Karpas-422 (cell line): ENCODE results near the gene ACSL1. TPM values are rescaled to one million over a fixed set of nuclear protein-coding genes. Genes with fewer than 3 reads are reported as not detected.

Experiments
- DNase-seq: peaks from one replicate; pipeline ENCODE4 v3.0.0-alpha.2; 2015
- H2AFZ ChIP-seq: fragments of 200-600 bp; sonication (generic); 2 replicates; pipeline ENCODE4 v1.6.1; 2014; ENCODE audit warnings: antibody characterized with exemption, low read length, mixed read lengths
- H3K27ac ChIP-seq: fragments of 200-600 bp; sonication (generic); 2 replicates; pipeline ENCODE4 v1.5.1; 2014; ENCODE audit warnings: mild to moderate bottlenecking, low read length, moderate library complexity
- H3K27me3 ChIP-seq: fragments of 200-600 bp; sonication (generic); 2 replicates; pipeline ENCODE4 v1.6.1; 2014; ENCODE audit warnings: low read length, mixed read lengths
- H3K36me3 ChIP-seq: fragments of 200-600 bp; sonication (generic); 2 replicates; pipeline ENCODE4 v1.6.1; 2014; ENCODE audit warnings: low read length, mixed read lengths; ENCODE audit not compliant: insufficient read depth
- H3K4me1 ChIP-seq: fragments of 200-600 bp; sonication (generic); 2 replicates; pipeline ENCODE4 v1.6.1; 2014; ENCODE audit warnings: mild to moderate bottlenecking, low read length, mixed read lengths
- H3K4me2 ChIP-seq: fragments of 200-600 bp; sonication (generic); 2 replicates; pipeline ENCODE4 v1.6.1; 2014; ENCODE audit warnings: low read length, low read depth, mild to moderate bottlenecking; ENCODE audit not compliant: poor library complexity, severe bottlenecking
- H3K4me3 ChIP-seq: fragments of 200-600 bp; sonication (generic); 2 replicates; pipeline ENCODE4 v1.5.1; 2014; ENCODE audit warnings: mild to moderate bottlenecking, antibody characterized with exemption, low read length, mixed read lengths
- H3K79me2 ChIP-seq: fragments of 200-600 bp; sonication (generic); 2 replicates; pipeline ENCODE4 v1.6.1; 2014; ENCODE audit warnings: mild to moderate bottlenecking, low read length, mixed read lengths
- H3K9ac ChIP-seq: fragments of 200-600 bp; sonication (generic); 2 replicates; pipeline ENCODE4 v1.6.0; 2014; ENCODE audit warnings: low read length
- H3K9me2 ChIP-seq: fragments of 200-600 bp; sonication (generic), shearing (Covaris generic); replicated peaks from 2 replicates; pipeline ENCODE4 v1.6.0; 2014; ENCODE audit warnings: mild to moderate bottlenecking, low read length, moderate library complexity; ENCODE audit not compliant: insufficient read depth
- H3K9me3 ChIP-seq: fragments of 300-700, 200-600 bp; sonication (generic); 2 replicates; pipeline ENCODE4 v1.6.1; 2014; ENCODE audit warnings: low read length, mixed read lengths
- H4K20me1 ChIP-seq: fragments of 200-600 bp; sonication (generic); 2 replicates; pipeline ENCODE4 v1.6.1; 2014; ENCODE audit warnings: mild to moderate bottlenecking, antibody characterized with exemption, low read length, low read depth; ENCODE audit not compliant: insufficient read depth
- small RNA-seq: library from RNA; depleted of rRNA; stranded (forward); fragments of <200 nt; gene quantifications from one replicate; pipeline ENCODE3, GENCODE V24; 2014
- total RNA-seq: library from RNA; depleted of rRNA; stranded (reverse); fragments of >200 nt; shearing (Covaris generic); gene quantifications from 2 replicates; pipeline ENCODE4 v1.2.3, GENCODE V29; 2014; ENCODE audit warnings: low replicate concordance; rRNA removed

Gene ACSL1
- total RNA-seq, 1 experiment from 2014 or later = 3.1 TPM

DNA sequence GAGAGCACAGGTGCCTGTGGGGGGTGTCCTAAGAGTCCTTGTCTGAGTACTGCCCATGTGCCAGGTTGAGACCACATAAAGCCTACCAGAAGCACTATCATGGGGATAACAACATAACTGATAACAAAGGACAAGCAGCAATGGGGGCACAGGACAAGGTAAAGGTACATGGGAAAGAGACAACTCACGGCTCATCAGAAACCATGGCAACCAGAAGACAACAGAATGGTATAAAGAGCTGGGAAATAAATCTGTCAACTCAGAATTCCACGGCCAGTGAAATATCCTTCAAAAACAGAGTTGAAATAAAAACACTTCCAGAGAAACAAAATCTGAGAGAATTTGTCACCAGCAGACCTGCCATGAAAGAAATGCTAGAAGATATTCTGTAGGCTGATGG is 111.9 kb downstream of the ACSL1 start:
- Histone ChIP-seq H3K4me2 (no peak overlapping the region), H3K79me2 (peaks cover 31% of the 10 kb centered on the region), H3K9me2 (no peaks in the 10 kb centered on the region), H3K9ac (no peak overlapping the region), H3K9me3 (no peaks in the 10 kb centered on the region), H2AFZ (no peak overlapping the region), H3K27ac (no peak overlapping the region), H4K20me1 (no peaks in the 10 kb centered on the region), H3K36me3 (peaks cover 9% of the 10 kb centered on the region), H3K27me3 (no peaks in the 10 kb centered on the region), H3K4me3 (no peak overlapping the region), H3K4me1 (peaks cover 15% of the 10 kb centered on the region)
- no peak for DNase-seq

DNA sequence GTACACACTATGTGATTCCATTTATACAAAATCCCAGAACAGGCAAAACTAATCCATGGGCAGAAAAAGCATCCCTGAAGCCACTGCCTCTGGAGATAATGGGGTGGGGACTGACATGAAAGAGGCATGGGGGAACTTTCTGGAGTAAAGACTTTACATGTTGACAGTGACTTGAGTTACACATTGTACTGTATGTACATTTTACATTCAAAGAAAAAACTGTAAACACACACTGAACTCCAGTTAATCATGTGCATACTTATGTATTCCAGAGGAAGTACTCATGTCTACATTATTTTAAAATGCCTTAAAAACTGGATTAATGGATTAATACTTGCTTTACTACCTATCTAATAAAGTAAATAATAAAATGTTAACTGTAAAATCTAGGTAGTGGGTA is 113.4 kb downstream of the ACSL1 start:
- Histone ChIP-seq H2AFZ (no peak overlapping the region), H3K4me3 (no peak overlapping the region), H3K27me3 (no peaks in the 10 kb centered on the region), H4K20me1 (no peaks in the 10 kb centered on the region), H3K27ac (no peak overlapping the region), H3K36me3 (peaks cover 9% of the 10 kb centered on the region), H3K9me3 (no peaks in the 10 kb centered on the region), H3K4me2 (no peak overlapping the region), H3K4me1 (peaks cover 7% of the 10 kb centered on the region), H3K79me2 (peaks cover 18% of the 10 kb centered on the region), H3K9ac (no peak overlapping the region), H3K9me2 (no peaks in the 10 kb centered on the region)
- no peak for DNase-seq

DNA sequence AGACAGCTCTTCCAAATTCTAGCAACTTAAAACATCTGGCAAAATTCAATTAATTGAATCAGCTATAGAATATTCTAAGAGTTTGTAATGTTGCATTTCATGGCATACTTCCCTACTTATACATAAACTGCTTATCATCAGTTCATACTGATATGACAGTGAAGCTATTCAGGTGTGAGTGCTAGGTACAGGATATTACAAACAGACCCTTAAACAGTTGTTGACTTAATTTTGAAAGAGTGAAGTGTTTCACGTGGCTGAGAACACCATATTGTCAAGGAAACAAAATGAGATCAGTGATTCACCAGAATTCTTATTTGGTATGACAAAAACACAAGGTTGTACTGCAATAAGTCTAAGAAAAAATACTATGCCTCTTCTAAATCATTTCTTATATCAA is 119.3 kb downstream of the ACSL1 start:
- peaks cover 19% of the 10 kb centered on the region for H3K36me3 ChIP-seq

DNA sequence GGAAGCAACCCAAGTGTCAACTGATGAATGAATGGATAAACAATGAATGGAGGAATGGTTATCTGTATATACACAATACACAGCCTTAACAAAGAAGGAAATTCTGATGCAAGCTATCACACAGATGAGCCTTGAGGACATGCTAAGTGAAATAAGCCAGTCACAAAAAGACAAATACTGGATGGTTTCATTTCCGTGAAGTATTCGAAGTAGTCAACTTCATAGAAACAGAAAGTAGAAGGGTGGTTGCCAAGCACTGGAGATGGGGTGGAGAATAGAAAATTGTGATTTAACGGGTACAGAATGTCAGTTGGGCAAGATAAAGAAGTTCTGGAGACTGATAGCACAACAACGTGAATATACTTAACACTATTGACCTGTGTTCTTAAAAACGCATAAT is 120.1 kb downstream of the ACSL1 start:
- no peak for DNase-seq
- peaks cover 16% of the 10 kb centered on the region for H3K36me3 ChIP-seq

More for the DNA sequence above, 119.3 kb downstream of the ACSL1 start:
- H4K20me1 ChIP-seq = no peaks in the 10 kb centered on the region
- H3K79me2 ChIP-seq = no peaks in the 10 kb centered on the region; the same call in 1 of the 2 replicates
- no peak for DNase-seq
- H3K9me3 ChIP-seq = no peaks in the 10 kb centered on the region
- H3K27me3 ChIP-seq = no peaks in the 10 kb centered on the region
- H3K4me3 ChIP-seq = no peak overlapping the region
- no peaks in the 10 kb centered on the region for H3K9me2 ChIP-seq
- no peaks in the 10 kb centered on the region for H3K4me1 ChIP-seq
- H3K9ac ChIP-seq = no peak overlapping the region
- H3K4me2 ChIP-seq = no peak overlapping the region
- H3K27ac ChIP-seq = no peak overlapping the region
- no peak overlapping the region for H2AFZ ChIP-seq

More for the DNA sequence above, 120.1 kb downstream of the ACSL1 start:
- Histone ChIP-seq H3K27ac (no peak overlapping the region), H3K79me2 (no peaks in the 10 kb centered on the region; the same call in 1 of the 2 replicates), H3K4me3 (no peak overlapping the region), H4K20me1 (no peaks in the 10 kb centered on the region), H2AFZ (no peak overlapping the region), H3K4me1 (no peaks in the 10 kb centered on the region), H3K9me2 (no peaks in the 10 kb centered on the region), H3K9ac (no peak overlapping the region), H3K4me2 (no peak overlapping the region), H3K9me3 (no peaks in the 10 kb centered on the region), H3K27me3 (no peaks in the 10 kb centered on the region)

Small RNAs within 50 kb of the gene (small RNA-seq; reads per million reads assigned to genes)
- gene MIR3945 = not detected

Other genes with a start within 250 kb of the ACSL1 start
- 12.2 and 22.5 TPM in 2 replicates for gene CASP3, start 176.5 kb downstream of the ACSL1 start, total RNA-seq
- 10.4 and 35.2 TPM in 2 replicates for gene PRIMPOL, start 176.2 kb downstream of the ACSL1 start, total RNA-seq
- 18.5 and 31.3 TPM in 2 replicates for gene CENPU, start 91.9 kb downstream of the ACSL1 start, total RNA-seq
- not detected in 2 replicates for gene HELT, start 192.5 kb upstream of the ACSL1 start, total RNA-seq